ENCODE results near the gene HAT1. TPM values are rescaled to one million over a fixed set of nuclear protein-coding genes. Genes with fewer than 3 reads are reported as not detected.

Gene HAT1
- total RNA-seq, 2 experiments from 2014 or later, result 20.3 to 22.6 TPM

DNA sequence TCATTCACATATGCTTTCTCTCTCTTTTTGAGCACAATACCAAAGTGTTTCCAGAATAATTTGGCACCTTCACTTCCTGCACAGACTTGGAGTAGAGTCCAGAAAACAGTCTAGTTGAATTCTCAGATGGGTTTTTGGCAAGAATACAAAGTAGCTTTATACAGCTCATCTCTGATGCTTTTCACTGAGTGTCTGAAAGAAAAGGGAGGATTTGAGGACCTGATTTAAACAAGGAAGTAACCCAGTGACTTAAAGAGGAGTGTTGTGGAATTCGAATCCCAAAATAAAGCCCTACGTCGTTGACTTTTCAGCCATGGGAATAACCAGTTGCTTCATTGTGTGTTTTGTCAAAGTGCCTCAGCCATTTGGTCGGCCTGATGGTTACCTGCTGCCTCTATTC lies 109.3 kb downstream of the HAT1 start:
- Mint-ChIP-seq H3K9me3 (no peaks in the 10 kb centered on the region), H3K36me3 (ENCODE audit: low read depth) (no peaks in the 10 kb centered on the region), H3K27me3 (no peaks in the 10 kb centered on the region), H3K4me1 (ENCODE audit: low read depth) (no peaks in the 10 kb centered on the region), H3K27ac (no peak overlapping the region), H3K4me3 (no peak overlapping the region)
- Histone ChIP-seq H3K27me3 (ENCODE audit: control insufficient read depth in 1 of 2, insufficient read depth in 2 of 2, low read length in 2 of 2) (no peaks in the 10 kb centered on the region), H3K27ac (ENCODE audit: low read depth in 1 of 2, low read length in 2 of 2) (no peak overlapping the region), H3K9me3 (ENCODE audit: control insufficient read depth in 1 of 2, insufficient read depth in 1 of 2, low read length in 2 of 2) (no peaks in the 10 kb centered on the region), H3K4me3 (ENCODE audit: low read length) (no peak overlapping the region), H3K36me3 (ENCODE audit: insufficient read depth, low read length) (no peaks in the 10 kb centered on the region), H3K4me1 (ENCODE audit: insufficient read depth, low read length) (no peaks in the 10 kb centered on the region)
- DNase-seq, result no peak
- ChIA-PET CTCF (no interaction called here), POLR2A (no interaction called here)
- TF ChIP-seq, protein P1, sequence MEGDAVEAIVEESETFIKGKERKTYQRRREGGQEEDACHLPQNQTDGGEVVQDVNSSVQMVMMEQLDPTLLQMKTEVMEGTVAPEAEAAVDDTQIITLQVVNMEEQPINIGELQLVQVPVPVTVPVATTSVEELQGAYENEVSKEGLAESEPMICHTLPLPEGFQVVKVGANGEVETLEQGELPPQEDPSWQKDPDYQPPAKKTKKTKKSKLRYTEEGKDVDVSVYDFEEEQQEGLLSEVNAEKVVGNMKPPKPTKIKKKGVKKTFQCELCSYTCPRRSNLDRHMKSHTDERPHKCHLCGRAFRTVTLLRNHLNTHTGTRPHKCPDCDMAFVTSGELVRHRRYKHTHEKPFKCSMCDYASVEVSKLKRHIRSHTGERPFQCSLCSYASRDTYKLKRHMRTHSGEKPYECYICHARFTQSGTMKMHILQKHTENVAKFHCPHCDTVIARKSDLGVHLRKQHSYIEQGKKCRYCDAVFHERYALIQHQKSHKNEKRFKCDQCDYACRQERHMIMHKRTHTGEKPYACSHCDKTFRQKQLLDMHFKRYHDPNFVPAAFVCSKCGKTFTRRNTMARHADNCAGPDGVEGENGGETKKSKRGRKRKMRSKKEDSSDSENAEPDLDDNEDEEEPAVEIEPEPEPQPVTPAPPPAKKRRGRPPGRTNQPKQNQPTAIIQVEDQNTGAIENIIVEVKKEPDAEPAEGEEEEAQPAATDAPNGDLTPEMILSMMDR (IDR thresholded peaks at IDR 0.05), result no peak
- intact Hi-C loops (cut with DNase I, micrococcal nuclease), result no loop called here
- ATAC-seq (ENCODE audit: poor library complexity), result no peak

Other genes with a start within 250 kb of the HAT1 start
- gene DYNC1I2, start 235.0 kb upstream of the HAT1 start, total RNA-seq, result 10 to 100 TPM; 10.5 to 11.6 TPM
- gene SLC25A12, start 28.2 kb upstream of the HAT1 start, total RNA-seq, result 1 to 10 TPM; 8.7 to 9.5 TPM
- gene METAP1D, start 77.5 kb downstream of the HAT1 start, total RNA-seq, result 1 to 10 TPM; 7.2 to 7.9 TPM
- gene DLX1, start 163.0 kb downstream of the HAT1 start, total RNA-seq, result not detected
- not detected for gene DLX2, start 180.4 kb downstream of the HAT1 start, total RNA-seq

Measured in CD4-positive, alpha-beta T cell (primary cell).